Measurements from ENCODE around the gene TPRA1. TPM values are rescaled to one million over a fixed set of nuclear protein-coding genes. Genes with fewer than 3 reads are reported as not detected.

The TPRA1 gene
- polyA plus RNA-seq (2011; rRNA removed) (20.6 and 29.7 TPM in 2 replicates), polyA minus RNA-seq (2011; rRNA and poly(A)+ RNA removed) (38.0 and 48.8 TPM in 2 replicates)

DNA sequence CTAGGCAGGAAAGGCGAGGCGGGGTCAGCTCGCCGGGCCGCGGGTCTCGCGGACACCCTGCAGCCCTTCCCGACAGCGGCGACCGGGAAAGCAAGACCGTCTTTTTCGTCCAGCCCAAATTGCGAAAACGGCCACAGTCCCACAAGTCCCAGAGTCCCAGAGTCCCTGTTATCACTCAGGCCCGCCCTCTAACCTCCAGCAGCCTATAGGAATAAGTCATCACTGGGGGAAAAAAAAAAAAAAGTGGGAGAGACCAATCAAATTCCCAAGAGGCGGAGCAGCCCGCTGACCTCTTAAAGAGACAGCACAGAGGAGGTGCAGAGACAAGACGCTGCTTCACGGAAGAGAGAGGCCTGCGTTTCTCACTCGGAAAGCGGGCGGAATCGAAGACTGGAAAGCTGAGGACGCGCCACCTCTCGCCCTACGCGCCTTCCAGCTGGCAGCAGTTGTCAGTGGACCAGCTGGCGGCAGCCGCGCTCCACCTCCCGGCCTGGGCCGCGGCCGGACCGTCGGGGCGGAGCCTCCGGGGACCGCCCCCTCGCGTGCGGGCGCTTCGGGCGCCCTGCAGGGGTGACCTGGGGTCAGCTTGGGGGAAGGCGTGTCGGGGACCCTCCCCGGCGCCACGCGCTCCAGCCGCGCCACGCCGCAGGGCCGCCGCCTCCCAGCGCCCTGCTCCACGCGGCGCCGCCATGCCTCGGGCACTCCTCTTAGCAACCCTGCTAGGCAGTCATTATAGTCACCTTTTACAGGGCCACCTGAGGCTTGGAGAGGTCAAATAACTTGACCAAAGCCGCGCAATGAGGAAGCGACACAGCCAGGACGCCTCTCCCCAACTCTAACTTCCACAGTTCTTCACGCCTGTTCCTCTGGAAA lies at the start of gene TPRA1:
Gene TPRA1 (minus strand): TSS at position 141 of the 873 bp plus-strand sequence. CDS start 10,587 bp downstream, outside the sequence.
- peak; percentile 91 for DNase-seq (ENCODE audit: low read depth, low spot score)
- H3K9me3 ChIP-seq (ENCODE audit: control insufficient read depth, insufficient read depth, low read length): no peaks in the 10 kb centered on the region
- TF ChIP-seq, protein P1, sequence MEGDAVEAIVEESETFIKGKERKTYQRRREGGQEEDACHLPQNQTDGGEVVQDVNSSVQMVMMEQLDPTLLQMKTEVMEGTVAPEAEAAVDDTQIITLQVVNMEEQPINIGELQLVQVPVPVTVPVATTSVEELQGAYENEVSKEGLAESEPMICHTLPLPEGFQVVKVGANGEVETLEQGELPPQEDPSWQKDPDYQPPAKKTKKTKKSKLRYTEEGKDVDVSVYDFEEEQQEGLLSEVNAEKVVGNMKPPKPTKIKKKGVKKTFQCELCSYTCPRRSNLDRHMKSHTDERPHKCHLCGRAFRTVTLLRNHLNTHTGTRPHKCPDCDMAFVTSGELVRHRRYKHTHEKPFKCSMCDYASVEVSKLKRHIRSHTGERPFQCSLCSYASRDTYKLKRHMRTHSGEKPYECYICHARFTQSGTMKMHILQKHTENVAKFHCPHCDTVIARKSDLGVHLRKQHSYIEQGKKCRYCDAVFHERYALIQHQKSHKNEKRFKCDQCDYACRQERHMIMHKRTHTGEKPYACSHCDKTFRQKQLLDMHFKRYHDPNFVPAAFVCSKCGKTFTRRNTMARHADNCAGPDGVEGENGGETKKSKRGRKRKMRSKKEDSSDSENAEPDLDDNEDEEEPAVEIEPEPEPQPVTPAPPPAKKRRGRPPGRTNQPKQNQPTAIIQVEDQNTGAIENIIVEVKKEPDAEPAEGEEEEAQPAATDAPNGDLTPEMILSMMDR (IDR thresholded peaks at IDR 0.05; ENCODE audit: low read depth, low read length): no peak
- POLR2A ChIA-PET: interaction anchor here (0.6 to 1.2 kb wide), 10 partner anchors 14 to 580 kb away, joined by 3 to 7 read pairs (median 4); partner anchors contain the start of gene SEC61A1
- H3K27ac ChIP-seq (ENCODE audit: low read depth, low read length): peak within 1 kb of the TSS; percentile 93
- H3K27me3 ChIP-seq (ENCODE audit: control insufficient read depth, insufficient read depth, low read length): no peaks in the 10 kb centered on the region
- CTCF ChIA-PET: interaction anchor here (5.4 kb wide), 1 partner anchor 17 kb away, joined by 67 read pairs; no protein-coding TSS in a partner anchor
- H3K4me3 ChIP-seq (ENCODE audit: low read depth, low read length): peak within 1 kb of the TSS; percentile 81

DNA sequence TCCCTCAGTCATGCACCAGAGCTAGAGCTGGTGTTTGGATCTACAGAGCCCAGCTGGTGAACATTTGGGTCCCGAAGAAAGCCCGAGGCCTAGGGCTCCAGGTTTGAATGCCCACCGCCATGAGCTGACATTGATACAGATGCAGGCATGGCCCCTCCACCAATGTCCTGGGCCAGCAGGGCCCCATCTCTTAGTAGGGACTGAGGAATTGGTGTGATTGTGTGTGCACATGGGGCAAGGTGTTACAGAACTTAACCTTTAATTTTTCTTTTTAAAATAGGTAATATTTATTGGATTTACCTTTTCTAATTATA lies 49.5 kb upstream of the TPRA1 start:
- H3K9me3 ChIP-seq (ENCODE audit: control insufficient read depth, insufficient read depth, low read length): no peaks in the 10 kb centered on the region

DNA sequence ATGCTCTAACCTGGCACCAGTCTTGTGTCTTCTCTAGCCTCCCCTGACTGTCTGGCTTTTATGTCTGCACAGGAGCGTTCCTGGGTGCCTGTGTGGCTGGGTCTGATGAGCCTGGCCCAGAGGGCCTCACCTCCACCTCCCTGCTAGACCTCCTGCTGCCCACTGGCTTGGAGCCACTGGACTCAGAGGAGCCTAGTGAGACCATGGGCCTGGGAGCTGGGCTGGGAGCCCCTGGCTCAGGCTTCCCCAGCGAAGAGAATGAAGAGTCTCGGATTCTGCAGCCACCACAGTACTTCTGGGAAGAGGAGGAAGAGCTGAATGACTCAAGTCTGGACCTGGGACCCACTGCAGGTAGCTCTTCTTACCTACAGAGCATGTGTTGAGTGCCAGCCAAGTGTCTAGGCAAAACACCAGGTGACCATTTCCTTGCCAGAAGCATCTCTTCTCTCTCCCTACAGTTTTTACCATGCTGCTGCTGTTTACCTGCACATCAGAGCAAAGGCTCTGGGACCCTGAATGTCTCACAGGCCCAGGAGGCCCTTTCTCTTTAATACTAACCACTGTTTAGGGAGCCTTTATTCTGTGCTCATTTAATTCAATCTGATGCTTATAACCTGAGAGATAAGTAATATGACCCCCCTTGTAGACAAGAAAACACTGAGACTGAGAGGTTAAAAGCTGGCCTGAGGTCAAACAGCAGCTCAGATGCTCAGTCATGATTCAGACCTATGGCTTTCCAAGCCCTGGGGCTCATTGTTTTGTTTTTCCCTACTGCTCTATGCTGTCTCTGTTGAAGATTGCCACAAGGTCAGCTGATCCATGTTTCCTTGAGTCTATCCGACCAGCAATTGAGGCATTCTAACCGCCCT lies 48.9 kb upstream of the TPRA1 start:
- DNase-seq (ENCODE audit: low read depth, low spot score): no peak
- Histone ChIP-seq H3K27ac (ENCODE audit: low read depth, low read length) (peak overlapping the region; percentile 11), H3K9me3 (ENCODE audit: control insufficient read depth, insufficient read depth, low read length) (no peaks in the 10 kb centered on the region), H3K4me3 (ENCODE audit: low read depth, low read length) (no peak overlapping the region), H3K27me3 (ENCODE audit: control insufficient read depth, insufficient read depth, low read length) (peaks cover 6% of the 10 kb centered on the region)
- TF ChIP-seq, protein P1 (IDR thresholded peaks at IDR 0.05; ENCODE audit: low read depth, low read length): no peak
- ChIA-PET POLR2A (no interaction called here), CTCF (interaction anchor here (1.4 kb wide), 1 partner anchor 12 kb away, joined by 7 read pairs; no protein-coding TSS in a partner anchor)

More for the DNA sequence above, 49.5 kb upstream of the TPRA1 start:
- Histone ChIP-seq H3K27me3 (ENCODE audit: control insufficient read depth, insufficient read depth, low read length) (peaks cover 9% of the 10 kb centered on the region), H3K27ac (ENCODE audit: low read depth, low read length) (no peak overlapping the region), H3K4me3 (ENCODE audit: low read depth, low read length) (no peak overlapping the region)
- ChIA-PET CTCF (interaction anchor here (1.4 kb wide), 1 partner anchor 11 kb away, joined by 7 read pairs; no protein-coding TSS in a partner anchor), POLR2A (no interaction called here)
- TF ChIP-seq, protein P1 (IDR thresholded peaks at IDR 0.05; ENCODE audit: low read depth, low read length): no peak
- DNase-seq (ENCODE audit: low read depth, low spot score): no peak

- CTCF ChIA-PET: no interaction called here
- no peak for DNase-seq (ENCODE audit: low read depth, low spot score)
- TF ChIP-seq, protein P1 (IDR thresholded peaks at IDR 0.05; ENCODE audit: low read depth, low read length): no peak
- no peak overlapping the region for H3K4me3 ChIP-seq (ENCODE audit: low read depth, low read length)
- H3K27me3 ChIP-seq (ENCODE audit: control insufficient read depth, insufficient read depth, low read length): peaks cover 4% of the 10 kb centered on the region
- POLR2A ChIA-PET: no interaction called here
- H3K9me3 ChIP-seq (ENCODE audit: control insufficient read depth, insufficient read depth, low read length): no peaks in the 10 kb centered on the region
- no peak overlapping the region for H3K27ac ChIP-seq (ENCODE audit: low read depth, low read length)
These were observed 47.4 kb upstream of the TPRA1 start for GRCh38 chr3:127637971-127638370.
